HG03097 (cell line): ENCODE data around the gene SCG2.
A peak's percentile ranks its signal among the peaks of the same experiment; 100 is the strongest.

Experiments
- ATAC-seq: cut with Tn5 transposase; IDR thresholded peaks from one replicate; pipeline ENCODE4 v1.9.1; 2021; ENCODE audit not compliant: unreplicated experiment, low FRiP score

The SCG2 gene

GRCh38 chr2:223601932-223602666, at the start of gene SCG2:
TSS of gene SCG2 (minus strand) at chr2:223602361. CDS start at chr2:223599282, 3,079 bp downstream.
- ATAC-seq, result peak; percentile 76

GRCh38 chr2:223649554-223650533, 47.7 kb upstream of the SCG2 start:
- no peak for ATAC-seq

GRCh38 chr2:223648755-223649154, 46.6 kb upstream of the SCG2 start:
- no peak for ATAC-seq

- peak; percentile 93 for ATAC-seq
Measured at GRCh38 chr2:223647258-223647952, 45.2 kb upstream of the SCG2 start.

GRCh38 chr2:223644136-223644535, 42.0 kb upstream of the SCG2 start:
- ATAC-seq, result no peak

GRCh38 chr2:223643309-223643708, 41.1 kb upstream of the SCG2 start:
- ATAC-seq, result no peak

- ATAC-seq, result no peak
Measured at GRCh38 chr2:223642506-223642905, 40.3 kb upstream of the SCG2 start.

- no peak for ATAC-seq
Measured at GRCh38 chr2:223641082-223641481, 38.9 kb upstream of the SCG2 start.

- ATAC-seq, result no peak
Measured at GRCh38 chr2:223635080-223635479, 32.9 kb upstream of the SCG2 start.

- ATAC-seq, result no peak
Measured at GRCh38 chr2:223634238-223634637, 32.1 kb upstream of the SCG2 start.

GRCh38 chr2:223633656-223634055, 31.5 kb upstream of the SCG2 start:
- no peak for ATAC-seq

- ATAC-seq, result no peak
Measured at GRCh38 chr2:223632826-223633225, 30.7 kb upstream of the SCG2 start.

GRCh38 chr2:223626716-223627115, 24.6 kb upstream of the SCG2 start:
- no peak for ATAC-seq

GRCh38 chr2:223625652-223626051, 23.5 kb upstream of the SCG2 start:
- ATAC-seq, result no peak

GRCh38 chr2:223621901-223622300, 19.7 kb upstream of the SCG2 start:
- ATAC-seq, result no peak

- ATAC-seq, result no peak
Measured at GRCh38 chr2:223619486-223620129, 17.4 kb upstream of the SCG2 start.

- no peak for ATAC-seq
Measured at GRCh38 chr2:223618172-223619035, 16.2 kb upstream of the SCG2 start.

- ATAC-seq, result no peak
Measured at GRCh38 chr2:223614534-223614933, 12.4 kb upstream of the SCG2 start.
